WERI-Rb-1 (cell line): Measurements from ENCODE around the gene PRM3.
A peak's percentile ranks its signal among the peaks of the same experiment; 100 is the strongest.

Experiments
- DNase-seq: peaks from one replicate; pipeline ENCODE4 v3.0.0-alpha.2; 2020
- H3K27ac ChIP-seq: fragments of 250-450 bp; sonication (Bioruptor Pico); 2 replicates; pipeline ENCODE4 v1.5.1; 2020; ENCODE audit warnings: mild to moderate bottlenecking, moderate library complexity
- H3K27me3 ChIP-seq: fragments of 250-450 bp; sonication (Bioruptor Pico); 2 replicates; pipeline ENCODE4 v1.5.1; 2021; ENCODE audit warnings: mild to moderate bottlenecking, low read depth, moderate library complexity; ENCODE audit not compliant: insufficient read depth, severe bottlenecking
- H3K36me3 ChIP-seq: fragments of 250-450 bp; sonication (Bioruptor Pico); 2 replicates; pipeline ENCODE4 v1.5.1; 2020; ENCODE audit warnings: mild to moderate bottlenecking, moderate library complexity
- H3K4me3 ChIP-seq: 2 replicates; pipeline ENCODE4 v1.5.1; 2011; ENCODE audit warnings: low read depth, mild to moderate bottlenecking, control low read depth, low read length
- H3K9me3 ChIP-seq: fragments of 250-450 bp; sonication (Bioruptor Pico); 2 replicates; pipeline ENCODE4 v1.5.1; 2021; ENCODE audit warnings: mild to moderate bottlenecking, moderate library complexity; ENCODE audit not compliant: severe bottlenecking
- TF ChIP-seq, protein P1 (sequence below): IDR thresholded peaks from 2 replicates; pipeline ENCODE4 v1.5.1; 2011; ENCODE audit warnings: low read depth, mild to moderate bottlenecking, control low read depth, inconsistent platforms, low read length

The PRM3 gene

DNA sequence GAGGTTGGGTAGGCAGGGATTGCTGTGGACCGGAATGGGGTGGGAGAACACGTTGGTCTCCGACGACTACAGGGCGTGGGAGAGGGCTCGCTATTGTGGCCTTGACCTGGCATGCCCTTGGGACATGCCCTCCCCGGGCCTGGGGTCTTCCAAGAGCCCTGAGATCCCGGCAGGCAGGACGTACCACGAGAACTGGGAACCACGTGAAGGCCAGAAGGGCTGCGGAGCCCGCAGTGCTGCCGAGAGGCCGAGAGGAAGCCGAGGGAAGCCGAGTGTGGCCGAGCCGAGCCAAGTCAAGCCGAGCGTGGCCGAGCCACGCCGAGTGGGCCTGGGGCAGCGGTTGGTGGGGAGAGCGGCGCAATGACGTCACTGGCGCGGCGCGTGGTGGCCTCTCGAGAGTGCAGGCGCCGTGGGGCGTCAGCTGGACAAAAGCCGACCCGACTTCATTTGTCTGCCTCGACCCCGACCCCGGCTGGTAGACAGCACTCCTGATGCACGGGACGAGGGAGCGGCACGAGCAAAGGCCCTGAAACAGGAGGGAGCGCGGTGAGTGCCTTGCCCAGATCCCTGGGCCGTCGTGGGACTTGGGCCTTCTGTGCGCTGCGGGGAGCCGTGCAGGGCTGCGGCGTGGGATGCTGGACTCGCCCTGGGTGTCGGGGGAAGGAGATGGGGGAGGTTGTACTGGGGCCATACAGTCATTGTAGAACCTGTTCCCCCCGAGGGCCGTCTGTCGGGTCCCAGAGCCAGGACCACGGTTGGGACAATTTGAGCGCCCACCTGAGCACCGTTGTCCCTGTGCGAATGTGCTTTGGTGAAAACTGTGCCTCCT, 24.0 kb downstream of the PRM3 start:
- TF ChIP-seq, protein P1, sequence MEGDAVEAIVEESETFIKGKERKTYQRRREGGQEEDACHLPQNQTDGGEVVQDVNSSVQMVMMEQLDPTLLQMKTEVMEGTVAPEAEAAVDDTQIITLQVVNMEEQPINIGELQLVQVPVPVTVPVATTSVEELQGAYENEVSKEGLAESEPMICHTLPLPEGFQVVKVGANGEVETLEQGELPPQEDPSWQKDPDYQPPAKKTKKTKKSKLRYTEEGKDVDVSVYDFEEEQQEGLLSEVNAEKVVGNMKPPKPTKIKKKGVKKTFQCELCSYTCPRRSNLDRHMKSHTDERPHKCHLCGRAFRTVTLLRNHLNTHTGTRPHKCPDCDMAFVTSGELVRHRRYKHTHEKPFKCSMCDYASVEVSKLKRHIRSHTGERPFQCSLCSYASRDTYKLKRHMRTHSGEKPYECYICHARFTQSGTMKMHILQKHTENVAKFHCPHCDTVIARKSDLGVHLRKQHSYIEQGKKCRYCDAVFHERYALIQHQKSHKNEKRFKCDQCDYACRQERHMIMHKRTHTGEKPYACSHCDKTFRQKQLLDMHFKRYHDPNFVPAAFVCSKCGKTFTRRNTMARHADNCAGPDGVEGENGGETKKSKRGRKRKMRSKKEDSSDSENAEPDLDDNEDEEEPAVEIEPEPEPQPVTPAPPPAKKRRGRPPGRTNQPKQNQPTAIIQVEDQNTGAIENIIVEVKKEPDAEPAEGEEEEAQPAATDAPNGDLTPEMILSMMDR, result no peak
- Histone ChIP-seq H3K27me3 (no peaks in the 10 kb centered on the region), H3K9me3 (no peaks in the 10 kb centered on the region), H3K27ac (no peak overlapping the region), H3K4me3 (no peak overlapping the region), H3K36me3 (no peaks in the 10 kb centered on the region; the same call in 1 of the 2 replicates)
- no peak for DNase-seq

DNA sequence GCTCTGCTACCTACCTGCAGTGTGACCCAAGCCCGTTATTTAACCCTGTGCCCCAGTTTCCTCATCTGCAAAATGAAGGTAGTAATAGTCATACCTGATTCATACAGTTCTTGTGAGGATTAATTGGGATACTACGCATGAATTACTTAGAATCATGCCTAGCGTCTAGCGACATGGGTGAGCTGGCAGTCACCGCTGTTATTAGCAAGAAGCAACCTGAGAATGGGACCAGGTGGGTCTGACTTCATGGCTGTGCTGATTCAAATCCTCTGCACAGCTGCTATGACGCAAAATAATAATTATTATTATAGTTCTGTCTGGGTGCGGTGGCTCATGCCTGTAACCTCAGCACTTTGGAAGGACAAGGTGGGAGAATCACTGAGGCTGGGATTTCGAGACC, 25.3 kb downstream of the PRM3 start:
- no peak for DNase-seq
- H3K27ac ChIP-seq, result no peak overlapping the region
- H3K27me3 ChIP-seq, result no peaks in the 10 kb centered on the region
- TF ChIP-seq, protein P1, result no peak
- H3K9me3 ChIP-seq, result no peaks in the 10 kb centered on the region
- H3K36me3 ChIP-seq, result no peaks in the 10 kb centered on the region
- H3K4me3 ChIP-seq, result no peak overlapping the region

- no peak overlapping the region for H3K4me3 ChIP-seq
- no peak overlapping the region for H3K27ac ChIP-seq
- H3K27me3 ChIP-seq, result no peaks in the 10 kb centered on the region
- no peaks in the 10 kb centered on the region for H3K9me3 ChIP-seq
- H3K36me3 ChIP-seq, result no peaks in the 10 kb centered on the region
- TF ChIP-seq, protein P1, result no peak
- no peak for DNase-seq
These were observed 27.4 kb downstream of the PRM3 start for GRCh38 chr16:11245988-11246387.

DNA sequence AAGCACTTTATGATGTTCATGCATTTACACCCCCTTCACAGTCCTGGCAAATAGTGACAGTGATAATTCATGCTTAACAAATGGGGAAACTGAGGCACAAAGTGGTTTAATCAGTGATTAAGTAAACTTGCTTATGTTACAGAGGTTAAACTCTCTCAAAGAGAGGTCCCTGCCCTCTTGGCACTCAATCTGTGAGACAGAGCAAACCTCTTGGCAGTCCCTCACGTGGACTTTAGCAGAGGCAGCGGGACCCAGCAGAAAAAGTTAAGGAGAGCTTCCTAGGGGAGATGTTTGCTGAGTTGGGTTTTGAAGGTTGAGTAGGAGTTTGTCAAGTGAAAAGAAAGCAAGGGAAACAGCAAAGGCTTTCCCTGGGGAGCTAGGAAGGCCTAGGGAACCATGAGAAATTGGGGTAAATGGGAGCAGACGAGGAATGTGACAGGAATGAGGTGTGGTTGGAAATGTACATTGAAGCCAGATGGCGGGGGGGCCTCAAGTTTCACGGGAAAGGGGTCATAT, 28.1 kb downstream of the PRM3 start:
- TF ChIP-seq, protein P1, result no peak
- H3K4me3 ChIP-seq, result no peak overlapping the region
- DNase-seq, result no peak
- H3K27me3 ChIP-seq, result no peaks in the 10 kb centered on the region
- H3K27ac ChIP-seq, result no peak overlapping the region
- no peaks in the 10 kb centered on the region for H3K9me3 ChIP-seq
- no peaks in the 10 kb centered on the region for H3K36me3 ChIP-seq

- Histone ChIP-seq H3K4me3 (no peak overlapping the region), H3K27me3 (no peaks in the 10 kb centered on the region), H3K9me3 (no peaks in the 10 kb centered on the region), H3K36me3 (no peaks in the 10 kb centered on the region), H3K27ac (peak overlapping the region; percentile 13; the same call in 1 of the 2 replicates)
- DNase-seq, result peak; percentile 33
- TF ChIP-seq, protein P1, result no peak
These were observed 30.8 kb downstream of the PRM3 start for GRCh38 chr16:11242658-11243057.
